CD14-positive monocyte (primary cell): Measurements from ENCODE around the gene POGLUT3. TPM values are rescaled to one million over a fixed set of nuclear protein-coding genes. Genes with fewer than 3 reads are reported as not detected.
A peak's percentile ranks its signal among the peaks of the same experiment; 100 is the strongest.

Experiments
- DNase-seq, 3 donors: peaks; one replicate each; pipeline ENCODE4 v3.0.0-alpha.2; 2011 to 2022
- H2AFZ ChIP-seq: 2 replicates; pipeline ENCODE4 v1.6.0; 2012; ENCODE audit warnings: mild to moderate bottlenecking, low read depth, low read length, inconsistent platforms; ENCODE audit not compliant: insufficient read depth, poor library complexity, severe bottlenecking
- H3K27ac ChIP-seq, 2 donors: 1 replicate in 1 of 2; 2 replicates in 1 of 2; pipeline ENCODE4 v1.5.1; 2012 to 2013; ENCODE audit warnings: low read length in 2 of 2, control low read depth in 1 of 2, inconsistent platforms in 1 of 2, low read depth in 1 of 2, mild to moderate bottlenecking in 1 of 2
- H3K27me3 ChIP-seq, 2 donors: one replicate each; pipeline versions ENCODE4 v1.6.0 to v1.6.1; 2011 to 2013; ENCODE audit warnings: low read length in 2 of 2; ENCODE audit not compliant: control insufficient read depth in 2 of 2, insufficient read depth in 2 of 2
- H3K36me3 ChIP-seq, 2 donors: replicated peaks in 1 of 2; 1 replicate in 1 of 2; 2 replicates in 1 of 2; pipeline versions ENCODE4 v1.5.1 to v1.6.1; 2012 to 2013; ENCODE audit warnings: low read length in 2 of 2, control low read depth in 1 of 2, inconsistent platforms in 1 of 2, mild to moderate bottlenecking in 1 of 2; ENCODE audit not compliant: insufficient read depth in 2 of 2, control insufficient read depth in 1 of 2
- H3K4me1 ChIP-seq, 2 donors: 1 replicate in 1 of 2; 2 replicates in 1 of 2; pipeline versions ENCODE4 v1.5.1 to v1.6.1; 2012 to 2013; ENCODE audit warnings: low read length in 2 of 2, control low read depth in 1 of 2, inconsistent platforms in 1 of 2, mild to moderate bottlenecking in 1 of 2, moderate library complexity in 1 of 2; ENCODE audit not compliant: insufficient read depth in 2 of 2, control insufficient read depth in 1 of 2
- H3K4me2 ChIP-seq: replicated peaks from 2 replicates; pipeline ENCODE3; 2012; ENCODE audit warnings: low read length, moderate library complexity, mild to moderate bottlenecking; ENCODE audit not compliant: poor library complexity, severe bottlenecking; ENCODE audit errors: extremely low read depth
- H3K4me3 ChIP-seq, 3 experiments: fragments of 200-600 bp in 1 of 3; sonication (generic) in 1 of 3; replicated peaks in 1 of 3; 1 replicate in 2 of 3; 2 replicates in 1 of 3; pipeline ENCODE4 v1.5.1; 2011 to 2013; ENCODE audit warnings: low read length in 3 of 3, mild to moderate bottlenecking in 3 of 3, control low read depth in 2 of 3, low read depth in 2 of 3, inconsistent platforms in 1 of 3, moderate library complexity in 1 of 3
- H3K79me2 ChIP-seq: 2 replicates; pipeline ENCODE4 v1.6.0; 2012; ENCODE audit warnings: mild to moderate bottlenecking, control low read depth, inconsistent platforms, low read length, moderate library complexity; ENCODE audit not compliant: insufficient read depth
- H3K9ac ChIP-seq: 2 replicates; pipeline ENCODE4 v1.6.0; 2017; ENCODE audit warnings: low read length, mild to moderate bottlenecking; ENCODE audit not compliant: insufficient read depth, poor library complexity, severe bottlenecking
- H3K9me3 ChIP-seq, 2 donors: replicated peaks in 1 of 2; 1 replicate in 1 of 2; 2 replicates in 1 of 2; pipeline versions ENCODE4 v1.5.1 to v1.6.1; 2012 to 2013; ENCODE audit warnings: low read length in 2 of 2, control low read depth in 1 of 2; ENCODE audit not compliant: control insufficient read depth in 1 of 2, insufficient read depth in 1 of 2
- H4K20me1 ChIP-seq: 2 replicates; pipeline ENCODE4 v1.6.0; 2012; ENCODE audit warnings: mild to moderate bottlenecking, low read length, control low read depth, moderate library complexity; ENCODE audit not compliant: insufficient read depth
- H3K27ac Mint-ChIP-seq, 7 donors: one replicate each; pipeline ENCODE4 v1.8.0; 2020; ENCODE audit warnings: mild to moderate bottlenecking in 7 of 7, mixed read lengths in 7 of 7, moderate library complexity in 6 of 7, inconsistent platforms in 2 of 7
- H3K27me3 Mint-ChIP-seq, 3 donors: one replicate each; pipeline ENCODE4 v1.8.0; 2021 to 2022; ENCODE audit warnings: low read depth in 3 of 3, mild to moderate bottlenecking in 3 of 3, mixed read lengths in 3 of 3, moderate library complexity in 3 of 3, inconsistent platforms in 1 of 3
- H3K36me3 Mint-ChIP-seq, 2 donors: one replicate each; pipeline ENCODE4 v1.8.0; 2020; ENCODE audit warnings: mixed read lengths in 2 of 2, inconsistent platforms in 1 of 2, mild to moderate bottlenecking in 1 of 2
- H3K4me1 Mint-ChIP-seq: one replicate; pipeline ENCODE4 v1.8.0; 2020; ENCODE audit warnings: mild to moderate bottlenecking, mixed read lengths
- H3K4me3 Mint-ChIP-seq, 2 donors: one replicate each; pipeline ENCODE4 v1.8.0; 2020; ENCODE audit warnings: mild to moderate bottlenecking in 2 of 2, mixed read lengths in 2 of 2, moderate library complexity in 1 of 2
- H3K9me3 Mint-ChIP-seq, 7 donors: one replicate each; pipeline ENCODE4 v1.8.0; 2020 to 2022; ENCODE audit warnings: mixed read lengths in 7 of 7, mild to moderate bottlenecking in 6 of 7, moderate library complexity in 6 of 7, inconsistent platforms in 2 of 7
- CTCF ChIP-seq: fragments of 200-600 bp; IDR thresholded peaks from one replicate; pipeline ENCODE4 v1.8.0; 2022; ENCODE audit warnings: antibody characterized with exemption, mild to moderate bottlenecking
- WGBS: methylation state at CpG from one replicate; pipeline ENCODE4 v1.1.5; 2013; ENCODE audit warnings: missing lambda C conversion rate; ENCODE audit not compliant: insufficient coverage; 5-methylcytosine and 5-hydroxymethylcytosine counted together
- intact Hi-C, 2 donors: fragments of 100-400 bp; cut with micrococcal nuclease; formaldehyde crosslinking; loops; one replicate each; pipeline versions ENCODE4 v1.15.0 to v1.15.1; 2023
- polyA plus RNA-seq, 3 donors: library from polyadenylated mRNA; depleted of rRNA in 1 of 3; unstranded in 2 of 3; stranded (reverse) in 1 of 3; fragments of 300-500 nt in 2 of 3; fragments of >200 nt in 1 of 3; fragmentation: Illumina TruSeq in 2 of 3; gene quantifications; 1 replicate in 2 of 3; 2 replicates in 1 of 3; pipeline ENCODE4 v1.2.3, GENCODE V29; 2012 to 2021

The POGLUT3 gene
- polyA plus RNA-seq, 3 donors = 0.64 to 1.2 (median 0.80) TPM

- H3K9me3 ChIP-seq = no peaks in the 10 kb centered on the region
- no peak overlapping the region for H3K9ac ChIP-seq
- no peaks in the 10 kb centered on the region for H3K27me3 ChIP-seq
- H4K20me1 ChIP-seq = no peaks in the 10 kb centered on the region
- intact Hi-C loops = no loop called here
- H3K4me1 Mint-ChIP-seq = no peaks in the 10 kb centered on the region
- peak overlapping the region in 2 of 7 donors; percentile 3 to 33 for H3K27ac Mint-ChIP-seq
- peaks cover 6 to 38% of the 10 kb centered on the region in 2 donors for H3K36me3 ChIP-seq
- 100% methylated on average over 1 of the region's 3 CpGs for WGBS
- H3K27ac ChIP-seq = peak overlapping the region in 1 of 2 donors; percentile 34
- H3K4me3 Mint-ChIP-seq = no peak overlapping the region
- peaks cover 0 to 2% (median 0%) of the 10 kb centered on the region in 3 donors for H3K27me3 Mint-ChIP-seq
- peaks cover 24 to 52% of the 10 kb centered on the region in 2 donors for H3K36me3 Mint-ChIP-seq
- H2AFZ ChIP-seq = no peak overlapping the region
- no peaks in the 10 kb centered on the region for H3K9me3 Mint-ChIP-seq
- no peaks in the 10 kb centered on the region for H3K4me1 ChIP-seq
- no peaks in the 10 kb centered on the region for H3K79me2 ChIP-seq
- DNase-seq = no peak
- TF ChIP-seq CTCF = no peak
- no peak overlapping the region for H3K4me2 ChIP-seq
- H3K4me3 ChIP-seq = no peak overlapping the region
Measured at GRCh38 chr11:108486828-108487227, 11.4 kb downstream of the POGLUT3 start.

GRCh38 chr11:108486331-108486730 lies 11.9 kb downstream of the POGLUT3 start:
- no peak overlapping the region for H3K9ac ChIP-seq
- no peak overlapping the region for H2AFZ ChIP-seq
- intact Hi-C loops = no loop called here
- no peak overlapping the region for H3K4me3 Mint-ChIP-seq
- H3K9me3 ChIP-seq = no peaks in the 10 kb centered on the region
- H3K36me3 Mint-ChIP-seq = peaks cover 27 to 55% of the 10 kb centered on the region in 2 donors
- no peaks in the 10 kb centered on the region for H3K4me1 Mint-ChIP-seq
- no peak for TF ChIP-seq CTCF
- H3K27me3 Mint-ChIP-seq = peaks cover 0 to 2% (median 0%) of the 10 kb centered on the region in 3 donors
- peaks cover 6 to 42% of the 10 kb centered on the region in 2 donors for H3K36me3 ChIP-seq
- no CpG with 5 or more reads among the region's 3 CpGs for WGBS
- H3K27ac Mint-ChIP-seq = peak overlapping the region in 3 of 7 donors; percentile 7 to 33 (median 25)
- H3K4me3 ChIP-seq = no peak overlapping the region
- H3K9me3 Mint-ChIP-seq = no peaks in the 10 kb centered on the region
- no peaks in the 10 kb centered on the region for H4K20me1 ChIP-seq
- DNase-seq = no peak
- H3K4me2 ChIP-seq = no peak overlapping the region
- H3K27ac ChIP-seq = peak overlapping the region in 1 of 2 donors; percentile 34
- H3K79me2 ChIP-seq = no peaks in the 10 kb centered on the region
- no peaks in the 10 kb centered on the region for H3K4me1 ChIP-seq
- H3K27me3 ChIP-seq = no peaks in the 10 kb centered on the region
